VCaP (cell line): Measurements from ENCODE around the gene AMHR2.

Experiments used
- H3K27ac ChIP-seq: fragments of 450-650 bp; 2 replicates; pipeline ENCODE4 v1.5.1; 2017
- TF ChIP-seq, protein P1 (sequence below): fragments of 450-650 bp; conservative IDR thresholded peaks from 2 replicates; pipeline ENCODE4 v1.5.1; 2017; ENCODE audit warnings: mild to moderate bottlenecking, moderate library complexity

AMHR2 gene

DNA sequence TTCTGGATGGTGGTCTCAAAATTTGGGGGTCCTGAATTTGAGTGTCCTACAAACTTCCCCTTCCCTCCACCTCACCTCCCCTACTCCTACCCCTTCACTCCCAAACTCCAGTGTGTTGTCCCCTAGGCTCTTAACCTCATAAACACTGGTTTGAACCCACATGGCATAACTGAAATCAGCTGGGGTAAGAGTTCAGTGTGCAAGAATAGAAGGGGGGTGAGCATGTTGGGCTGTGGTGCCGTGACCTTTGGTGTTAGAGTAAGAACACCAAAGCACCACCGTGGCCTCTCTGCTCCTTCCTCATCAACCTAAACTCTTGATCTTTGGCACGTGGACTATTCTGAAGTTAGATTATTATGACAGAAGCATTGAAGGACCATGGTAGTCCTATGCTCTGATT is 39.3 kb downstream of the AMHR2 start:
- TF ChIP-seq, protein P1, sequence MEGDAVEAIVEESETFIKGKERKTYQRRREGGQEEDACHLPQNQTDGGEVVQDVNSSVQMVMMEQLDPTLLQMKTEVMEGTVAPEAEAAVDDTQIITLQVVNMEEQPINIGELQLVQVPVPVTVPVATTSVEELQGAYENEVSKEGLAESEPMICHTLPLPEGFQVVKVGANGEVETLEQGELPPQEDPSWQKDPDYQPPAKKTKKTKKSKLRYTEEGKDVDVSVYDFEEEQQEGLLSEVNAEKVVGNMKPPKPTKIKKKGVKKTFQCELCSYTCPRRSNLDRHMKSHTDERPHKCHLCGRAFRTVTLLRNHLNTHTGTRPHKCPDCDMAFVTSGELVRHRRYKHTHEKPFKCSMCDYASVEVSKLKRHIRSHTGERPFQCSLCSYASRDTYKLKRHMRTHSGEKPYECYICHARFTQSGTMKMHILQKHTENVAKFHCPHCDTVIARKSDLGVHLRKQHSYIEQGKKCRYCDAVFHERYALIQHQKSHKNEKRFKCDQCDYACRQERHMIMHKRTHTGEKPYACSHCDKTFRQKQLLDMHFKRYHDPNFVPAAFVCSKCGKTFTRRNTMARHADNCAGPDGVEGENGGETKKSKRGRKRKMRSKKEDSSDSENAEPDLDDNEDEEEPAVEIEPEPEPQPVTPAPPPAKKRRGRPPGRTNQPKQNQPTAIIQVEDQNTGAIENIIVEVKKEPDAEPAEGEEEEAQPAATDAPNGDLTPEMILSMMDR = no peak
- peak overlapping the region; percentile 3; the same call in 1 of the 2 replicates for H3K27ac ChIP-seq

DNA sequence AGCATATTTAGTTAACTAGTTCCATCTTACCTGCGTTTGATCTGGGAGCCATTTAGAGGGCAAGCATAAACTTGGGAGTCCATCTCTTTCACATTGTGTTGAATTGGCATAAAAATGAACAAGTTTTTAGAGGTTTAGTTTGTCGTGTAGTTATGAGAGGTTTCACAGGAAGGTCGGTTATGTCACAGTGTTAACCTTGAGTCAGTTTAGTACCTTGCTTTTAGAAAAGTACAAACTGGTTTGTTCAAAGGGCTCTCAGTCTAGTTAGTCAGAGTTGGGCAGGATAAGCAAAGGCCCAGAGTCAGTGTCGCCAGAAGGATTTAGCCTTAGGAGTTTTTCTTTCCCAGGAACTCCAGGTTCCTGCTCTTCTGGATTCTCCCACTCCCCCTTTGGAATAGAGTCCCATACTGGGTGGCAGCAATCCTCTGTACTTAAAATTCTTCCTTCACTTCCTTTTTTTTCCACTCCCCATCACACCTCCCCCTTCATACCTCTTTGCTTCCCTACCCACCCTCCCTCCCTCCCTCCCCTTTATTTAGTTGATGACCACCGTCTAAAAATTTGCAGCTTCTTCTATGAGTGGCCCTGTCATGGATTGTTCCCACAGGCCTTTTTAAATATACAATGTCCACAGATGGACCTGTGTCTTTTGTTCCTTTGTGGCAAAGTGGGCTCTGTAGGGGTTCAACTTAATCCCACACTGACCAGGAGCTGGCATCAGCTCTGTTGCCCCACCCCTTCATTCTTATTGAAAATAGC is 40.3 kb downstream of the AMHR2 start:
- H3K27ac ChIP-seq = peak overlapping the region; percentile 3; the same call in 1 of the 2 replicates
- TF ChIP-seq, protein P1 = no peak

DNA sequence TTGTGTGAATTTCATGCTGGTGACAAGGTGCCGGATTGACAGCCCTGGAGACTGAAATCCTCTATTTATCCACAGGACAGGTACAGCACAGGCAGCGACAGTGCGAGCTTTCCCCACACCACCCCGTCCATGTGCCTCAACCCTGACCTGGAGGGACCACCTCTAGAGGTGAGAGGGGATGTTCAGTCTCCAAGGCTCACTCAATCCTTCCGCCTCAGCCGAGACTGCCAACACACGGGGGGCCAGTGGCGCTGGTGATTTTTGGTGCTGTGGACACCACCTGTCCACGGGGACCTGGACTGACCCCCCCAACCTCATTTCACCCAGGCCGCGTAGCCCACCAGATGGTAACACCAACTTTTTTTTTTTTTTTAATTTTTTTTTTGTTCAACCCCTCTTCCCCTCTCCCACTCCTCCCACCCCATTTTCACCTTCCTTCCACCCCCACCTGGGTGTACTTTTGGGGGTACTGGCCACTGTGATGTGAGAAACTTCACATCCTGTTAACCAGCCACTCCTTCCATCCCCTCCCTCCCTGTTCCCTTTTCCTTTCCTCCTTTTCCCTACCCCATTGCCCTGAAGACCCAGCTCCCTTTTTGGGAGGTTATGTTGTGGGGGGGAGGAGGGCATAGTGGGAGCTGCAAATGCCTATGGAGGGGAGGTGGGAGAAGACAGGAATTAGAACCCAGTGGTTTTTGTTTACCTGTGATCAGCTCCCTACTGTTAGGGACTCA is 41.2 kb downstream of the AMHR2 start:
- TF ChIP-seq, protein P1 = no peak
- H3K27ac ChIP-seq = peak overlapping the region; percentile 23; the same call in 1 of the 2 replicates

DNA sequence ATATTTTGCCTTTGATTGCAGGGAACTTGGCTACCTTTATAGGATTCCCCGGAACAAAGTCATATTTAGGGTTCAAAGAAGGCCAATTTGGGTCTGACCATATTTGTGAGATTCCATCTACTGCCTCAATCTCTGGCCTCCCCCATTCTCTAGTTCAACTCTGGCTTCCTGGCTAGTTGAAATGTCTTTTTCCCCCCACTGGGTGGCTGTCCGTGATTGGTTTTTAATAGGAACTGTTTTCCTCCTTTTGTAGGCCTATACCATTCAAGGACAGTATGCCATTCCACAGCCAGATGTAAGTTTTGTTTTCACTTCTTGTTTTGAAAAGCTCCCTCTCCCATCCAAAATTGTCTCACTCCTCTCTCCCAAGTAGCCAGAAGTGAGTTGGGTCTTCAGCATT is 42.0 kb downstream of the AMHR2 start:
- TF ChIP-seq, protein P1 = no peak
- peak overlapping the region; percentile 80; the same call in 1 of the 2 replicates for H3K27ac ChIP-seq

DNA sequence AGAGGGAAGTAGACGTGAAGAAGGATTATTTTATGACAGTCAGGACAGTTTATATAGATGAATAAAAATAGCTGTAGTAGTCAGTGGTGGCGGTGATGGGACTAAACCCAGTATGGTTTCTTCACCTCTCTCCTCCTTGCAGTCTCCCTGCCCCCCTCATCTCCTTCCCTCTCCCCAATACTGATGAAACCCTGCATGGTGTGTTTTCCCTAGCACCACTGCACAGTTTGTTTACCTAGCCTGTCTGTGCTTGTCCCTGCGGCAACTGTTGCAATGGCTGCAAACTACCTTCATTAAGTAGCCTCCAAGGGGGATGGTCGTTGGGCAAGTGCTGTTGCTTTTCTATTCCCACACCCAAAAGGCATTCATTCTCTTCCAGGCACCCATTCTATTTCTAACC is 43.0 kb downstream of the AMHR2 start:
- TF ChIP-seq, protein P1 = no peak
- peak overlapping the region; percentile 80; the same call in 1 of the 2 replicates for H3K27ac ChIP-seq

DNA sequence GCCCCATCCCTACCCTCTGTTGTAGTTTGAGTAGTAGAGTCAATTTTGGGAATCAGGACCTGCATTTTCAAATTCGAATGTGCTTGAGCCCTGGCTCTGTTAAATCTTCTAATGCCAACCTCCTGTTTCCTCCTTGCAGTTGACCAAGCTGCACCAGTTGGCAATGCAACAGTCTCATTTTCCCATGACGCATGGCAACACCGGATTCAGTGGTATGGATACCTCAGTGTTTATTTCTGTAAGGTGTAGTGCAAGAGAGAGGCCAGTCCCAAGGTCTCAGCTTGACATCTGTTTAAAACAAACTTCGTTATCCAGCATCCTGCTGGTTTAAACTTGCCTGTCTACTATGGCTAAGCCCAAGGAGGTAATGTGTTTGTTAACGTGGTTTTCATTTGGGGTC is 43.4 kb downstream of the AMHR2 start:
- TF ChIP-seq, protein P1 = no peak

DNA sequence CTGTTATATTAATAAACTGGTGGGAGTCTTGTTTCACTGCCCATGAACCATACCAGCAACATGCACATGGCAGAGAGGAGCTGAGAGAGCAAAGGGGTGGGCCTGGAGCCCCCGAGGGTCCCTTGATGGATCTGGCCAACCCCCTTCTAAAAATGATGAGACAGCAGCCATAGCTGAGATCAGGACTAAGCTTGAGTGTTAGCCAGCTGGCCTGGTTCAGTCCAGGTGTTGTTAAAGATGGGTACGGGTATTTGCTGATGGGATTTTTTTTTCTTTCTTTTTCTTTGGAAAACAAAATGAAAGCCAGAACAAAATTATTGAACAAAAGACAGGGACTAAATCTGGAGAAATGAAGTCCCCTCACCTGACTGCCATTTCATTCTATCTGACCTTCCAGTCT is 44.2 kb downstream of the AMHR2 start:
- TF ChIP-seq, protein P1 = no peak

More for the DNA sequence above, 43.4 kb downstream of the AMHR2 start:
- peak overlapping the region; percentile 80; the same call in 1 of the 2 replicates for H3K27ac ChIP-seq

More for the DNA sequence above, 44.2 kb downstream of the AMHR2 start:
- H3K27ac ChIP-seq = peak overlapping the region; percentile 80; the same call in 1 of the 2 replicates
